Measurements from ENCODE around the gene SYNJ2BP. TPM values are rescaled to one million over a fixed set of nuclear protein-coding genes. Genes with fewer than 3 reads are reported as not detected.
"Not testable (repeated sequence)": the region's sequence is repeated elsewhere in the genome, so short reads cannot be mapped to it uniquely, and the experiment has no call there.

The SYNJ2BP gene
- total RNA-seq, 1 donor, result 21.0 TPM

DNA sequence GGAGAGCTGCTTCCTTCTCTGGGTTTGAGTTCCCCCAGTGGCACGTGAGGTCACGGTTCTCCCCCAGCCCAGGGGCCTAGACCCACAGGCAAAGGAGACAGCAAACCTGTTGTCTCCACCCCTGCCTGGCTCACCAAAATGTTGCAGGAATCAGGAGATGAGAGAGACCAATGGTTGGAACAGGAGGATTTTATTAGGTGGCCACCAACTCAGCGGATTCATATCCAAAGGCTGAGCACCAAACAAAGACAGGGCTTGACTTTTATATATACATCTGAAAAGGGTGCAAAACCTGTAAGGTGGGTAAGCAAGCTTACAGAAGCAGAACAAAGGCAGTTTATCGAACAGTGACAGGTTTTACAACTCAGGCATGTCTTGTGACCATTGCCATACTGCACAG is 25.9 kb upstream of the SYNJ2BP start:
- no peaks in the 10 kb centered on the region for H3K79me2 ChIP-seq (ENCODE audit: insufficient read depth, low read length)
- TF ChIP-seq, protein P1, sequence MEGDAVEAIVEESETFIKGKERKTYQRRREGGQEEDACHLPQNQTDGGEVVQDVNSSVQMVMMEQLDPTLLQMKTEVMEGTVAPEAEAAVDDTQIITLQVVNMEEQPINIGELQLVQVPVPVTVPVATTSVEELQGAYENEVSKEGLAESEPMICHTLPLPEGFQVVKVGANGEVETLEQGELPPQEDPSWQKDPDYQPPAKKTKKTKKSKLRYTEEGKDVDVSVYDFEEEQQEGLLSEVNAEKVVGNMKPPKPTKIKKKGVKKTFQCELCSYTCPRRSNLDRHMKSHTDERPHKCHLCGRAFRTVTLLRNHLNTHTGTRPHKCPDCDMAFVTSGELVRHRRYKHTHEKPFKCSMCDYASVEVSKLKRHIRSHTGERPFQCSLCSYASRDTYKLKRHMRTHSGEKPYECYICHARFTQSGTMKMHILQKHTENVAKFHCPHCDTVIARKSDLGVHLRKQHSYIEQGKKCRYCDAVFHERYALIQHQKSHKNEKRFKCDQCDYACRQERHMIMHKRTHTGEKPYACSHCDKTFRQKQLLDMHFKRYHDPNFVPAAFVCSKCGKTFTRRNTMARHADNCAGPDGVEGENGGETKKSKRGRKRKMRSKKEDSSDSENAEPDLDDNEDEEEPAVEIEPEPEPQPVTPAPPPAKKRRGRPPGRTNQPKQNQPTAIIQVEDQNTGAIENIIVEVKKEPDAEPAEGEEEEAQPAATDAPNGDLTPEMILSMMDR (IDR thresholded peaks at IDR 0.05; ENCODE audit: extremely low read depth, low read depth, low read length), result no peak

DNA sequence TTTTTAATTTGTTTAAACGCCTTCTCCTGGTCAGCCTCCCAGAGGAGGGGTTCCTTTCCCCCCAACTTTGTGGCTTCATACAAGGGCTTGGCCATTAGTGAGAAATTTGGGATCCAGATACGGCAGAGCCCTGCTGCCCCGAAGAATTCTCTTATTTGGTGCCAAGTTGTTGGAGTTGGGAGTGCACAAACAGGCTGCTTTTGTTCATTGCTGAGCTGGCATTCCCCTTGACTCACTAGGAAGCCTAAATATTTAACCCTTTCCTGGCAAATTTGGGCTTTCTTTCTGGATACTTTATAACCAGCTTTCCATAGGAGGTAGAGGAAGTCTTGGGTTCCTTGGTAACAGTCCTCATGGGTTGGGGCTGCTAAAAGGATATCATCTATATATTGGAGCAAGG is 24.8 kb upstream of the SYNJ2BP start:
- Histone ChIP-seq H4K20me1 (ENCODE audit: insufficient read depth, low read length) (no peaks in the 10 kb centered on the region), H3K4me3 (ENCODE audit: insufficient read depth, low read length) (no peak overlapping the region), H3K27ac (ENCODE audit: low read depth, low read length) (no peak overlapping the region), H3K79me2 (ENCODE audit: insufficient read depth, low read length) (no peaks in the 10 kb centered on the region), H3K9me3 (ENCODE audit: low read depth, low read length) (peaks cover 6% of the 10 kb centered on the region), H2AFZ (ENCODE audit: low read length) (no peak overlapping the region), H3K27me3 (ENCODE audit: insufficient read depth, low read length) (no peaks in the 10 kb centered on the region), H3K36me3 (ENCODE audit: insufficient read depth, low read length) (no peaks in the 10 kb centered on the region), H3K4me2 (ENCODE audit: insufficient read depth, low read length) (no peak overlapping the region), H3K4me1 (ENCODE audit: insufficient read depth, low read length) (no peaks in the 10 kb centered on the region)
- DNase-seq (ENCODE audit: insufficient read length, low spot score, missing footprints), result no peak
- TF ChIP-seq, protein P1 (IDR thresholded peaks at IDR 0.05; ENCODE audit: extremely low read depth, low read depth, low read length), result no peak

More for the DNA sequence above, 25.9 kb upstream of the SYNJ2BP start:
- no peaks in the 10 kb centered on the region for H4K20me1 ChIP-seq (ENCODE audit: insufficient read depth, low read length)
- no peak overlapping the region for H2AFZ ChIP-seq (ENCODE audit: low read length)
- no peak overlapping the region for H3K27ac ChIP-seq (ENCODE audit: low read depth, low read length)
- H3K9me3 ChIP-seq (ENCODE audit: low read depth, low read length), result peaks cover 6% of the 10 kb centered on the region
- H3K4me1 ChIP-seq (ENCODE audit: insufficient read depth, low read length), result no peaks in the 10 kb centered on the region
- no peaks in the 10 kb centered on the region for H3K36me3 ChIP-seq (ENCODE audit: insufficient read depth, low read length)
- peak; percentile 49 for DNase-seq (ENCODE audit: insufficient read length, low spot score, missing footprints)
- no peak overlapping the region for H3K4me2 ChIP-seq (ENCODE audit: insufficient read depth, low read length)
- H3K4me3 ChIP-seq (ENCODE audit: insufficient read depth, low read length), result no peak overlapping the region
- H3K27me3 ChIP-seq (ENCODE audit: insufficient read depth, low read length), result no peaks in the 10 kb centered on the region

DNA sequence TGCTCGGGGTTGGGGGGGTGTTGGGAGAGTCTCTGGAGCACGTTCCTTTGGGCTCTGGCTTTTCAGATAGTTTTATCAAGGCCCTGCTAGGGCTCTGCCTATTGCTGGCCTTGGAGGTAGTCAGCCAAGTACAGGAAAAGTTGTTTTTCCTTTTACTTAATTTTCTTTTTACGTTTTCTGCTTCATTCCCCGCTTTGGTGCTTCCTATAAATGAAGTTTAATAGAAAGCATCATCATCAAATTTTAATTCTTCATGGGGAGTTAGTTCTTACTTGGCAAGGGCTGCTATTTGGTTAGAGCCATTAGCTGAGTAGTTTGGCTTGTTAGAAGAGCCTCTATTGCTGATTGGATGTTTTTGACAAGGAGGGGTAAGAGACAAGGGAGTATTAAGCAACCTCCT is 20.0 kb upstream of the SYNJ2BP start:
- Histone ChIP-seq H3K4me1 (ENCODE audit: insufficient read depth, low read length) (no peaks in the 10 kb centered on the region), H3K9me3 (ENCODE audit: low read depth, low read length) (no peaks in the 10 kb centered on the region), H2AFZ (ENCODE audit: low read length) (no peak overlapping the region), H3K36me3 (ENCODE audit: insufficient read depth, low read length) (no peaks in the 10 kb centered on the region), H3K27me3 (ENCODE audit: insufficient read depth, low read length) (no peaks in the 10 kb centered on the region), H3K27ac (ENCODE audit: low read depth, low read length) (no peak overlapping the region), H4K20me1 (ENCODE audit: insufficient read depth, low read length) (no peaks in the 10 kb centered on the region), H3K4me3 (ENCODE audit: insufficient read depth, low read length) (no peak overlapping the region), H3K79me2 (ENCODE audit: insufficient read depth, low read length) (no peaks in the 10 kb centered on the region), H3K4me2 (ENCODE audit: insufficient read depth, low read length) (no peak overlapping the region)
- no peak for DNase-seq (ENCODE audit: insufficient read length, low spot score, missing footprints)
- TF ChIP-seq, protein P1 (IDR thresholded peaks at IDR 0.05; ENCODE audit: extremely low read depth, low read depth, low read length), result no peak

DNA sequence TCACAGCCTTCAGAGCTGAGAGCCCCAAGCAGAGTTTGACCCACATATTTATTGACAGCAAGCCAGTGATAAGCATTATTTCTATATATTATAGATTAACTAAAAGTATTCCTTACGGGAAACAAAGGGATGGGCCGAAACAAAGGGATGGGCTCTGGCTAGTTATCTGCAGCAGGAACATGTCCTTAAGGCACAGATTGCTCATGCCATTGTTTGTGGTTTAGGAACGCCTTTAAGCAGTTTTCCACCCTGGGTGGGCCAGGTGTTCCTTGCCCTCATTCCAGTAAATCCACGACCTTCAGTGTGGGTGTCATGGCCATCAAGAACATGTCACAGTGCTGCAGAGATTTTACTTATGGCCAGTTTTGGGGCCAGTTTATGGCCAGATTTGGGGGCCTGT is 9.7 kb upstream of the SYNJ2BP start:
- H4K20me1 ChIP-seq (ENCODE audit: insufficient read depth, low read length); H3K27ac ChIP-seq (ENCODE audit: low read depth, low read length); H3K36me3 ChIP-seq (ENCODE audit: insufficient read depth, low read length); H3K4me1 ChIP-seq (ENCODE audit: insufficient read depth, low read length); DNase-seq (ENCODE audit: insufficient read length, low spot score, missing footprints); H3K4me3 ChIP-seq (ENCODE audit: insufficient read depth, low read length); H3K27me3 ChIP-seq (ENCODE audit: insufficient read depth, low read length); H3K79me2 ChIP-seq (ENCODE audit: insufficient read depth, low read length); H2AFZ ChIP-seq (ENCODE audit: low read length); H3K4me2 ChIP-seq (ENCODE audit: insufficient read depth, low read length); H3K9me3 ChIP-seq (ENCODE audit: low read depth, low read length): not testable (repeated sequence)

Data from osteoblast (primary cell).